ENCODE data around the gene PRKN.

Gene PRKN

GRCh38 chr6:162712694-162713093 lies 14.9 kb downstream of the PRKN start:
- TF ChIP-seq CTCF (IDR thresholded peaks at IDR 0.05) (no peak), ZFX (IDR thresholded peaks at IDR 0.05; ENCODE audit: borderline replicate concordance) (no peak)
- no peak overlapping the region for H3K27ac ChIP-seq

DNA sequence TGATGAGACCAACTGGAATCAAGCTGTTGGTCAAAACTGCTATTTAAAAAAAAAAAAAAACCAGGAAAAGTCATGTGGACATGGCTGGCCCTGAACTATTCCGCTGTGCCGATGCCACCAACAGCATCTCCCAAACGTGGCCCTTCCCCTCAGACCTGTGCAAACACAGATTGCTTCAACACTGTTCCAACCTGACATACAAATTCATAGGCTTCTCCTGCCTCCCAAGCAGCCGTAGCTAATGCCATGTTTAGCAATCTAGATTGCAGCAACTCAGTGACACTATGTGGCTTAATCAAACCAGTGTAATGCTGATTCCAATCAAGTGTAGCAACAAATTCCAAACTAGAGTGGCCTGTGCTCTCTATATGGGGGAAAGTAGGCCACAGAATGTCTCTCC lies 16.2 kb downstream of the PRKN start:
- TF ChIP-seq ZFX (IDR thresholded peaks at IDR 0.05; ENCODE audit: borderline replicate concordance) (no peak), CTCF (IDR thresholded peaks at IDR 0.05) (no peak)
- H3K27ac ChIP-seq: no peak overlapping the region

- H3K27ac ChIP-seq: no peak overlapping the region
- no peak for TF ChIP-seq CTCF (IDR thresholded peaks at IDR 0.05)
- TF ChIP-seq ZFX (IDR thresholded peaks at IDR 0.05; ENCODE audit: borderline replicate concordance): no peak
These were observed 16.6 kb downstream of the PRKN start for GRCh38 chr6:162710936-162711335.

- no peak overlapping the region for H3K27ac ChIP-seq
- TF ChIP-seq ZFX (IDR thresholded peaks at IDR 0.05; ENCODE audit: borderline replicate concordance) (no peak), CTCF (IDR thresholded peaks at IDR 0.05) (no peak)
These were observed 17.1 kb downstream of the PRKN start for GRCh38 chr6:162710419-162710818.

DNA sequence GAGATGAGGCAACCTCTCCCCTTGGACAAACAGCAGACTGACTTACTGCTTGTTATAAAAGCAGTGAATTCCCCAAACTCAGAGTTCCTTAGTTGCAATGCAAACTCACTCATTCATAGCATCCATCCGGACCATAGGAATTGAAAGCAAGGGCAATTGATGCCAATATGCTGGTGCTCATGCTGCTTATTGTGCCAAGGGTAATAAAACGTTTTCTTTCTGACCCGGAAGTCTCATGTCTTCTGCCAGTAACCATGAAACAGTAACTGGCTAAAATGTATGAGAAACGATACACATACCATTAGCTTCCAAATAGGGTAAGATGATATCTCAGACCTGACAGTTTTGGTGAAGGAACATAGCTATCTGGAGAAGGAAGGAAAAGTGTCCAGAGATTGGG lies 18.1 kb downstream of the PRKN start:
- H3K27ac ChIP-seq: no peak overlapping the region
- TF ChIP-seq ZFX (IDR thresholded peaks at IDR 0.05; ENCODE audit: borderline replicate concordance): no peak
- no peak for TF ChIP-seq CTCF (IDR thresholded peaks at IDR 0.05)

DNA sequence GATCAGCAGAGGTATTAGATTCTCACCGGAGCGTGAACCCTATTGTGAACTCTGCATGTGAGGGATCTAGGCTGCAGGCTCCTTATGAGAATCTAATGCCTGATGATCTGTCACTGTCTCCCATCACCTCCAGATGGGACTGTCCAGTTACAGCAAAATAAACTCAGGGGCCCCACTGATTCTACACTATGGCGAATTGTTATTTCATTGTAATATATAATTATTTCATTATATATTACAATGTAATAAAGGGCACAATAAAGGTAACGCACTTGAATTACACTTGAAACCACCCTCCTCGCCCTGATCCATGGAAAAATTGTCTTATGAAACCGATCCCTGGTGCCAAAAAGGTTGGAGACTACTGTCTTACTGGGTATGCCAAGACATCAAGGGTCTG lies 18.6 kb downstream of the PRKN start:
- TF ChIP-seq ZFX (IDR thresholded peaks at IDR 0.05; ENCODE audit: borderline replicate concordance) (no peak), CTCF (IDR thresholded peaks at IDR 0.05) (no peak)
- no peak overlapping the region for H3K27ac ChIP-seq

DNA sequence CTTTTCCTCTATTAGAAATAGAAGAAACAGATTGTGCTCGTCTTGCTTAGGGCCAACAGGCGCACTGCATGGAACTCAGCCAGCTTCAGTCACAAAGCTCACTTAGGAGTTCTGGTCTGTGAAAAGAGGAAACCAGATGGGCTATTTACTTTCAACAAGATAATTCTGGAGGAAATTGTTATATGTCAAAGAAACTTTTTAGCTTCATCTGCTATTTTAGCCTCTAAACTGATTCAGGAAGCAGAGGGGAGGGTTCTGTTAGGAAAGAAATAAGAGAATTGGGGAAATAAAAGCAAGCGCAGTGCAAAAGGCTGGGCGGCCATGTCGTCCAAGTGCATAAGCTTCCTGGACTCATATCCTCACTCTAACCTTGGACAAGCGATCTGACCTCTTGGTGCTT lies 21.3 kb downstream of the PRKN start:
- TF ChIP-seq ZFX (IDR thresholded peaks at IDR 0.05; ENCODE audit: borderline replicate concordance) (no peak), CTCF (IDR thresholded peaks at IDR 0.05) (no peak)
- no peak overlapping the region for H3K27ac ChIP-seq

All from 22Rv1 (cell line).